Endodermal cell (in vitro differentiated cells): Measurements from ENCODE around the gene AGPS. TPM values are rescaled to one million over a fixed set of nuclear protein-coding genes. Genes with fewer than 3 reads are reported as not detected.

Source experiments
- DNase-seq: peaks from one replicate; pipeline ENCODE4 v3.0.0-alpha.2; 2017
- H3K27ac ChIP-seq: 2 replicates; pipeline ENCODE4 v1.5.1; 2013; ENCODE audit warnings: mild to moderate bottlenecking, low read depth, low read length, moderate library complexity
- H3K27me3 ChIP-seq: 2 replicates; pipeline ENCODE4 v1.6.1; 2013; ENCODE audit warnings: mild to moderate bottlenecking, low read length, moderate library complexity; ENCODE audit not compliant: insufficient read depth, control insufficient read depth, poor library complexity, severe bottlenecking
- H3K36me3 ChIP-seq: 2 replicates; pipeline ENCODE4 v1.7.0; 2013; ENCODE audit warnings: mild to moderate bottlenecking, low read length, moderate library complexity; ENCODE audit not compliant: control insufficient read depth, insufficient read depth
- H3K4me1 ChIP-seq: one replicate; pipeline ENCODE4 v1.7.0; 2013; ENCODE audit warnings: low read length; ENCODE audit not compliant: control insufficient read depth, insufficient read depth
- H3K4me3 ChIP-seq: 2 replicates; pipeline ENCODE4 v1.5.1; 2013; ENCODE audit warnings: mild to moderate bottlenecking, low read length, moderate library complexity
- H3K9ac ChIP-seq: 2 replicates; pipeline ENCODE4 v1.6.1; 2013; ENCODE audit warnings: mild to moderate bottlenecking, low read length, moderate library complexity; ENCODE audit not compliant: poor library complexity, severe bottlenecking; ENCODE audit errors: extremely low read depth
- H3K9me3 ChIP-seq: 2 replicates; pipeline ENCODE4 v1.6.1; 2013; ENCODE audit warnings: mild to moderate bottlenecking, low read length, moderate library complexity; ENCODE audit not compliant: control insufficient read depth
- H3K27ac Mint-ChIP-seq: 2 replicates; pipeline ENCODE4 v1.8.0; 2020; ENCODE audit warnings: mixed read lengths
- H3K27me3 Mint-ChIP-seq: 2 replicates; pipeline ENCODE4 v1.8.0; 2021; ENCODE audit warnings: mild to moderate bottlenecking, mixed read lengths; ENCODE audit not compliant: insufficient read depth
- H3K36me3 Mint-ChIP-seq: 2 replicates; pipeline ENCODE4 v1.8.0; 2020; ENCODE audit warnings: low read depth, mixed read lengths
- H3K4me1 Mint-ChIP-seq: 2 replicates; pipeline ENCODE4 v1.8.0; 2020; ENCODE audit warnings: mixed read lengths
- H3K4me3 Mint-ChIP-seq: 2 replicates; pipeline ENCODE4 v1.8.0; 2020; ENCODE audit warnings: mild to moderate bottlenecking, moderate library complexity, mixed read lengths
- H3K9me3 Mint-ChIP-seq: 2 replicates; pipeline ENCODE4 v1.8.0; 2020; ENCODE audit warnings: mild to moderate bottlenecking, mixed read lengths
- CTCF ChIP-seq: fragments of 200-600 bp; sonication (generic); conservative IDR thresholded peaks from 2 replicates; pipeline ENCODE4 v1.5.0; 2021; ENCODE audit warnings: antibody characterized with exemption, mild to moderate bottlenecking
- WGBS, 2 experiments: methylation state at CpG; one replicate each; pipeline versions ENCODE4 v1.1.5 to v1.1.7; 2013; ENCODE audit warnings: missing lambda C conversion rate in 2 of 2, mixed read lengths in 1 of 2; ENCODE audit not compliant: insufficient coverage in 1 of 2, insufficient read length in 1 of 2; 5-methylcytosine and 5-hydroxymethylcytosine counted together
- total RNA-seq, 2 donors: library from RNA; stranded (reverse); fragmentation: NEBNext Ultra II Directional in 1 of 2; extraction: Animal tissue kit (Norgen Biotek cat#: 25700) in 1 of 2; gene quantifications; 2 replicates in 1 of 2; 3 replicates in 1 of 2; pipeline ENCODE4 v1.2.1, GENCODE V29; 2021

Gene AGPS
- total RNA-seq, 2 donors from 2014 or later, result 76.8 to 86.1 TPM

GRCh38 chr2:177516824-177517544 is 124.4 kb downstream of the AGPS start:
- H3K4me3 Mint-ChIP-seq, result no peak overlapping the region
- H3K27ac ChIP-seq, result no peak overlapping the region
- H3K9ac ChIP-seq, result no peak overlapping the region
- no peaks in the 10 kb centered on the region for H3K27me3 Mint-ChIP-seq
- H3K36me3 ChIP-seq, result peaks cover 66% of the 10 kb centered on the region
- no peak for TF ChIP-seq CTCF
- H3K4me1 ChIP-seq, result no peaks in the 10 kb centered on the region
- no peak overlapping the region for H3K4me3 ChIP-seq
- 87 to 100% methylated on average over 2 to 4 of the region's 4 CpGs for WGBS, 2 experiments
- DNase-seq, result no peak
- H3K27ac Mint-ChIP-seq, result no peak overlapping the region
- no peaks in the 10 kb centered on the region for H3K9me3 ChIP-seq
- H3K36me3 Mint-ChIP-seq, result peaks cover 26% of the 10 kb centered on the region
- peaks cover 34% of the 10 kb centered on the region for H3K4me1 Mint-ChIP-seq
- H3K9me3 Mint-ChIP-seq, result no peaks in the 10 kb centered on the region
- H3K27me3 ChIP-seq, result no peaks in the 10 kb centered on the region

- H3K4me3 ChIP-seq, result no peak overlapping the region
- no peak overlapping the region for H3K27ac Mint-ChIP-seq
- no peak for DNase-seq
These were observed 126.2 kb downstream of the AGPS start for GRCh38 chr2:177518754-177519153.

GRCh38 chr2:177519534-177520115 is 127.1 kb downstream of the AGPS start:
- Histone ChIP-seq H3K4me3 (no peak overlapping the region), H3K36me3 (peaks cover 64% of the 10 kb centered on the region), H3K9me3 (no peaks in the 10 kb centered on the region), H3K9ac (no peak overlapping the region), H3K27me3 (no peaks in the 10 kb centered on the region), H3K27ac (no peak overlapping the region), H3K4me1 (no peaks in the 10 kb centered on the region)
- Mint-ChIP-seq H3K27ac (no peak overlapping the region), H3K27me3 (no peaks in the 10 kb centered on the region), H3K4me3 (no peak overlapping the region), H3K9me3 (no peaks in the 10 kb centered on the region), H3K4me1 (peaks cover 29% of the 10 kb centered on the region), H3K36me3 (peaks cover 22% of the 10 kb centered on the region)
- no peak for TF ChIP-seq CTCF
- no peak for DNase-seq

More at GRCh38 chr2:177518754-177519153, 126.2 kb downstream of the AGPS start:
- no peaks in the 10 kb centered on the region for H3K9me3 ChIP-seq
- Mint-ChIP-seq H3K9me3 (no peaks in the 10 kb centered on the region), H3K4me1 (peaks cover 34% of the 10 kb centered on the region), H3K36me3 (peaks cover 19% of the 10 kb centered on the region), H3K4me3 (no peak overlapping the region), H3K27me3 (no peaks in the 10 kb centered on the region)
- H3K4me1 ChIP-seq, result no peaks in the 10 kb centered on the region
- H3K27me3 ChIP-seq, result no peaks in the 10 kb centered on the region
- peaks cover 64% of the 10 kb centered on the region for H3K36me3 ChIP-seq
- H3K27ac ChIP-seq, result no peak overlapping the region
- H3K9ac ChIP-seq, result no peak overlapping the region
- 89 to 94% methylated on average over 2 of the region's 2 CpGs for WGBS, 2 experiments
- no peak for TF ChIP-seq CTCF
